Right lobe of liver (tissue), 6 donors: Measurements from ENCODE around the gene ADORA1. TPM values are rescaled to one million over a fixed set of nuclear protein-coding genes. Genes with fewer than 3 reads are reported as not detected.

Experiments used
- ATAC-seq, 4 donors: fragments of 200-7000 bp; cut with Tn5 transposase; one replicate each; pipeline ENCODE4 v1.9.1; 2020; ENCODE audit warnings: mild to moderate bottlenecking in 4 of 4, moderate library complexity in 4 of 4
- DNase-seq, 3 donors: peaks; one replicate each; pipeline ENCODE4 v3.0.0-alpha.2; 2020
- H3K27ac ChIP-seq, 3 donors: fragments of 200-600 bp; one replicate each; pipeline ENCODE4 v1.8.0; 2022
- H3K27me3 ChIP-seq, 2 donors: fragments of 200-600 bp; one replicate each; pipeline ENCODE4 v1.8.0; 2022
- H3K36me3 ChIP-seq, 4 donors: fragments of 200-600 bp; sonication (generic) in 1 of 4; one replicate each; pipeline versions ENCODE4 v1.5.1 to v1.8.0; 2017 to 2022; ENCODE audit warnings: control low read depth in 1 of 4
- H3K4me1 ChIP-seq, 4 donors: fragments of 200-600 bp; sonication (generic) in 1 of 4; one replicate each; pipeline versions ENCODE4 v1.5.1 to v1.8.0; 2017 to 2022; ENCODE audit warnings: control low read depth in 1 of 4
- H3K4me3 ChIP-seq, 3 donors: fragments of 200-600 bp; one replicate each; pipeline ENCODE4 v1.8.0; 2022
- H3K9me3 ChIP-seq, 4 donors: fragments of 200-600 bp; sonication (generic) in 1 of 4; one replicate each; pipeline versions ENCODE4 v1.5.1 to v1.8.0; 2017 to 2022; ENCODE audit warnings: control low read depth in 1 of 4
- POLR2A ChIP-seq: fragments of 450-650 bp; IDR thresholded peaks from one replicate; pipeline ENCODE4 v1.6.1; 2017; ENCODE audit warnings: antibody characterized with exemption, mild to moderate bottlenecking
- WGBS: methylation state at CpG from one replicate; pipeline ENCODE4 v1.1.6; 2018; ENCODE audit warnings: low coverage, low lambda C conversion rate; ENCODE audit not compliant: insufficient coverage; ENCODE audit errors: missing lambda C conversion rate; 5-methylcytosine and 5-hydroxymethylcytosine counted together
- intact Hi-C, 2 donors: fragments of 100-400 bp; cut with DNase I; formaldehyde crosslinking; loops; one replicate each; pipeline versions ENCODE4 v1.11.2 to v1.14.1; 2022
- total RNA-seq, 6 experiments: library from RNA; depleted of rRNA in 2 of 6; stranded (reverse); fragments of >200 nt in 2 of 6; fragmentation: NEBNext Ultra II Directional in 3 of 6; extraction: Animal tissue kit (Norgen Biotek cat#: 25700) in 3 of 6; gene quantifications; one replicate each; pipeline versions ENCODE4 v1.1.0 to v1.2.4, GENCODE V29; 2016 to 2023
- TF ChIP-seq, protein P1 (sequence below), 4 donors: fragments of 200-600 bp in 3 of 4; fragments of 450-650 bp in 1 of 4; IDR thresholded peaks; one replicate each; pipeline versions ENCODE4 v1.5.1 to v1.8.0; 2016 to 2022; ENCODE audit warnings: antibody characterized with exemption in 4 of 4, mild to moderate bottlenecking in 2 of 4
- donor health status: DM: no; HTN: yes; CAD: no.
- donor health status: DM: no; HTN: no; CAD: no.
- donor health status: DM: no; HTN: no; CAD: no.
- donor health status: DM: no; HTN: yes; CAD: no.
- donor health status: DM: no; HTN: yes; CAD: no.

Gene ADORA1
- total RNA-seq, 6 experiments from 2014 or later = 0.31 to 0.78 (median 0.39) TPM; not detected in 1

DNA sequence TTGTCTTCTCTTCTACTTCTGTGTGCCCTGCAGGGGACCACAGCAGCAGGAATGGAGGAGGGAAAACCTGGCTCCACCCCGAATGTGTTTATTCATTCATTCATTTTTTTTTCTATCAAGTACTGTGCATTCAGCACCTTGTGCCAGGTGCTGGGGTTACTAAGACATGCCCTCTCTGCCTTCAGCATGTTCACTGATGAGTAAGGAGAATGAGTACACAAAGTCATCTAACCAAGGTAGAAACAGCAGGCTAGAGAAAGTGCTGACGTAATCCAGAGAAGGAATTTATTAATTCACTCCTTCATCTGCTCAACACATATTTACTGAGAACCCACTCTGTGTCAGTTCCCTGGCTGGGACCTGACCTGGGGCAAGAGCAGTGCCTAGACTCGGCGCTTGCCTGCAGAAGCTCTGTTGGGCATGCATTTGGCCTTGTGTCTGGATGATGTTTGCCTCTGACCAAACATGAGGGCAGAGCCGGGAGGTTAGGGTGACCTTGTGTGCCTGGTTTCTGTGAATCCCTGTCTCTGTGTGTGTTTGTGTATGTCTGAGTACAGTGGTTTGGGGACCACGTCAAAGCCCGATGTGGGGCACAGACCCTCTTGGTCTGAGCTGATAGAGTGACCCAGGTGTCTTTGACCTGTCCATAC is 38.4 kb upstream of the ADORA1 start:
- Histone ChIP-seq H3K9me3 (no peaks in the 10 kb centered on the region), H3K27me3 (no peaks in the 10 kb centered on the region), H3K36me3 (no peaks in the 10 kb centered on the region), H3K4me3 (no peak overlapping the region), H3K27ac (no peak overlapping the region), H3K4me1 (peaks cover 0 to 7% (median 0%) of the 10 kb centered on the region in 4 donors)
- 90% methylated on average over 2 of the region's 7 CpGs for WGBS
- TF ChIP-seq, protein P1, sequence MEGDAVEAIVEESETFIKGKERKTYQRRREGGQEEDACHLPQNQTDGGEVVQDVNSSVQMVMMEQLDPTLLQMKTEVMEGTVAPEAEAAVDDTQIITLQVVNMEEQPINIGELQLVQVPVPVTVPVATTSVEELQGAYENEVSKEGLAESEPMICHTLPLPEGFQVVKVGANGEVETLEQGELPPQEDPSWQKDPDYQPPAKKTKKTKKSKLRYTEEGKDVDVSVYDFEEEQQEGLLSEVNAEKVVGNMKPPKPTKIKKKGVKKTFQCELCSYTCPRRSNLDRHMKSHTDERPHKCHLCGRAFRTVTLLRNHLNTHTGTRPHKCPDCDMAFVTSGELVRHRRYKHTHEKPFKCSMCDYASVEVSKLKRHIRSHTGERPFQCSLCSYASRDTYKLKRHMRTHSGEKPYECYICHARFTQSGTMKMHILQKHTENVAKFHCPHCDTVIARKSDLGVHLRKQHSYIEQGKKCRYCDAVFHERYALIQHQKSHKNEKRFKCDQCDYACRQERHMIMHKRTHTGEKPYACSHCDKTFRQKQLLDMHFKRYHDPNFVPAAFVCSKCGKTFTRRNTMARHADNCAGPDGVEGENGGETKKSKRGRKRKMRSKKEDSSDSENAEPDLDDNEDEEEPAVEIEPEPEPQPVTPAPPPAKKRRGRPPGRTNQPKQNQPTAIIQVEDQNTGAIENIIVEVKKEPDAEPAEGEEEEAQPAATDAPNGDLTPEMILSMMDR (IDR thresholded peaks at IDR 0.05) = no peak
- no peak for TF ChIP-seq POLR2A
- DNase-seq = no peak
- intact Hi-C loops = no loop called here
- ATAC-seq = no peak

DNA sequence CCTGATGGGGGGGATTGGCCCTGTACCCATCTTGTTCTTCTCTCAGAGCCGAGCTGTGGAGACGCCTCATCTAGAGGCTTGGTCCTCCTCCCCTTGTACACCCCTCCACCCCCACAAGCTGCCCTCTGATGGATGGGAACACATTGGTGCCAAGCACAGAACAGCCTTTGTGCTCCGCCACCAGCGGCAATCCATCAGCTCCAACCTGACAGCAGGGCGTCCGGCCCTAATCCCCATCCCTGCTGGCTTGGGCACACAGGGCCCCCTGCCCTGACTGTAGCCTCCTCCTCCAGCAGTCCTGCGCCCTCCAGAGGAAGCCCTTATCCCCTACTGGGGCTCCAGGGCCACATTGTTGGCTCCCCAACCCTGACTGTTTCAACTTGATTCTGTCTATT is 37.9 kb upstream of the ADORA1 start:
- TF ChIP-seq POLR2A = no peak
- intact Hi-C loops = no loop called here
- Histone ChIP-seq H3K4me3 (no peak overlapping the region), H3K27me3 (no peaks in the 10 kb centered on the region), H3K27ac (no peak overlapping the region), H3K9me3 (no peaks in the 10 kb centered on the region), H3K4me1 (peaks cover 0 to 2% (median 0%) of the 10 kb centered on the region in 4 donors), H3K36me3 (no peaks in the 10 kb centered on the region)
- no peak for DNase-seq
- no peak for ATAC-seq
- 100% methylated on average over 2 of the region's 7 CpGs for WGBS

DNA sequence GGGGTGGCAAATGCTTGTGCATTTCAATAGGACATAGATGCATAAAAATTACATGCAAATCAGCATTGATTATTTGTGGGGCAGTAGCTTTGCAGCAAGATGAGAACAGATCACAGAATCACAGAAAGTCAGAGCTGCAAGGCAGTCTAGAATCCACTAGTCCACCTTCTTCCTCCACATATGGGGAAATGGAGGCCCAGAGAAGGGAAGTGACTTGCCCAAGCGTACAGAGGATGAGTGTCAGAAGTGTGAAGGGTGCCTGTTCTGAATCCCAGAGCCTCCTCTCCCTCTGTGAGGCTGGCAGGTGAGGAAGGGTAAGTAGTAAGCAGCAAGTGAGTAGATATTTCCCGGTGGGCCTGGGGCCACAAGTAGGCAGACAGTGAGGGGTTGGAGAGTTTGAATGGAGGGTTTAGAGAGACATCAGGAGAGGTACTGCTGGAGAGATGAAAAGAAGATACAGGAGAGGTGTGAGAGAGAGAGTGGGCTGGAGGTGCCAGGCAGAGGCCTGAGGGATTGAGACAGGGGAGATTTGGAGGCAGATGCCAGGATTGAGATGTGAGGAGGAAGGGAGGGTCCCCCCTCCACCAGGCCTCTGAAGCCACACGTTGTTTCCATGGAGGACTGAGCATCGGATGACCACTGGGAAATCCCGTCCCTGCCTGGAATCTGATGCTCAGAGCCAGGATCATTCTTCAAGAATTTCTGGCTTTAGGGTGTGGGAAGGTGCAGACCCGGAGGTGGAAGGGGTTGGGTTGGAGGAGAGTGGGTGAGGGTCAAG is 36.9 kb upstream of the ADORA1 start:
- no peak for ATAC-seq
- intact Hi-C loops = no loop called here
- no peak for DNase-seq
- no peaks in the 10 kb centered on the region for H3K27me3 ChIP-seq
- TF ChIP-seq, protein P1 (IDR thresholded peaks at IDR 0.05) = no peak
- no peak for TF ChIP-seq POLR2A
- H3K36me3 ChIP-seq = no peaks in the 10 kb centered on the region
- no peak overlapping the region for H3K27ac ChIP-seq
- H3K4me3 ChIP-seq = no peak overlapping the region
- H3K4me1 ChIP-seq = no peaks in the 10 kb centered on the region
- peaks cover 0 to 6% (median 0%) of the 10 kb centered on the region in 4 donors for H3K9me3 ChIP-seq
- 51% methylated on average over 3 of the region's 6 CpGs for WGBS

DNA sequence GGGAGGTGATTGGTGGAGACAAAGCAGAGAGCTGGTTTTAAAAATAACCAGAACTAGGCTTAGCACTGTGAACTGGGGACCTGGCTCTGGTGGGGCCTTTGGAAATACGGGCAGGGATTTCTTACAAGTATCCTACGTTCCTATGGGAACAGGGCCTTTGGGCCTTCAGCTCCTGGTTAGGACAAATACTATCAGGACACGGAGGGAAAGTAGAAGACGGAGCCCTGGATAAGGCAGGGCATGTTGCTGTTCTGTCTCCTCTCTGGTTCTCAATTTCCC is 36.4 kb upstream of the ADORA1 start:
- H3K4me3 ChIP-seq = no peak overlapping the region
- intact Hi-C loops = no loop called here
- H3K27ac ChIP-seq = no peak overlapping the region
- H3K4me1 ChIP-seq = no peaks in the 10 kb centered on the region
- no peak for DNase-seq
- TF ChIP-seq, protein P1 (IDR thresholded peaks at IDR 0.05) = no peak
- TF ChIP-seq POLR2A = no peak
- H3K36me3 ChIP-seq = no peaks in the 10 kb centered on the region
- no peak for ATAC-seq
- WGBS = 72% methylated on average over 4 of the region's 4 CpGs
- peaks cover 0 to 6% (median 0%) of the 10 kb centered on the region in 4 donors for H3K9me3 ChIP-seq
- H3K27me3 ChIP-seq = no peaks in the 10 kb centered on the region

DNA sequence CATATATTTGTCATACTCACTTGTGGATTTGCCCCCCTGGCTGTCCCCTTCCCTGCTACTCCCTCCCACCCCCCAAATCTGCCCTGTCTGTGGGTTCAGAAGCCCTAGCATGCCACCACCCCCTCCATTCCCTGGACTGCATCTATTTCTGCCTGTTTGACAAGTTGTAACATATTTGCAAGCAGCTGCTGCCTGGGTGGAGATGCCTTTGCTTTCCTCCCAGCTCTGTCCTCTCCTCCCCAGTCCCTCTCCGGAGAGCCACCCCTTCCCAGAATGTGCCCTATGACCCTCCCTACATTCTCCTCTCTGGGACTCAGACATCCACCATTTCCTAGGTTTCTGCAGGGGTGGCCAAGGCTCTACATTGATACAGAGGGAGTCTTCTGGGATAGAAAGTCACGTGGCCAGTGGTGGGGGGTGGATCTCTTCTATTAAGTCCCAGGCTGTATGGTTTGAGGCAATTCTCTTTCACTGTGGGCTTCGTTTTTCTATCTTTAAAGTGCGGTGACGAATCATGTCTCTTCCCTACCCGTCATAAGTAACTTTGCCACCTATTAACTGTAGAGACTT is 35.7 kb upstream of the ADORA1 start:
- DNase-seq (no peak), ATAC-seq (no peak)
- H3K4me3 ChIP-seq = no peak overlapping the region
- H3K9me3 ChIP-seq = peaks cover 0 to 6% (median 0%) of the 10 kb centered on the region in 4 donors
- H3K36me3 ChIP-seq = no peaks in the 10 kb centered on the region
- H3K27me3 ChIP-seq = no peaks in the 10 kb centered on the region
- 61% methylated on average over 6 of the region's 6 CpGs for WGBS
- no peaks in the 10 kb centered on the region for H3K4me1 ChIP-seq
- TF ChIP-seq, protein P1 (IDR thresholded peaks at IDR 0.05) = no peak
- TF ChIP-seq POLR2A = no peak
- H3K27ac ChIP-seq = no peak overlapping the region
- intact Hi-C loops = no loop called here
